Neutrophil (primary cell): ENCODE data around the gene ZNF280A.
"Not testable (repeated sequence)": the region's sequence is repeated elsewhere in the genome, so short reads cannot be mapped to it uniquely, and the experiment has no call there.

Source experiments
- H3K27ac ChIP-seq: fragments of 200-600 bp; sonication (generic); 2 replicates; pipeline ENCODE4 v1.5.1; 2016; ENCODE audit warnings: mild to moderate bottlenecking, moderate library complexity
- H3K27me3 ChIP-seq: fragments of 200-600 bp; sonication (generic); 2 replicates; pipeline ENCODE4 v1.6.0; 2016; ENCODE audit warnings: mild to moderate bottlenecking
- H3K36me3 ChIP-seq: fragments of 200-600 bp; sonication (generic); 2 replicates; pipeline ENCODE4 v1.5.1; 2017
- H3K4me1 ChIP-seq, 2 experiments: fragments of 200-600 bp in 1 of 2; sonication (generic) in 1 of 2; 1 replicate in 1 of 2; 2 replicates in 1 of 2; pipeline versions ENCODE4 v1.5.1 to v1.6.1; 2013 to 2016; ENCODE audit warnings: low read depth in 1 of 2, low read length in 1 of 2, mild to moderate bottlenecking in 1 of 2, moderate library complexity in 1 of 2; ENCODE audit not compliant: control insufficient read depth in 1 of 2, insufficient read depth in 1 of 2
- H3K4me3 ChIP-seq, 2 experiments: fragments of 200-600 bp in 1 of 2; sonication (generic) in 1 of 2; 1 replicate in 1 of 2; 2 replicates in 1 of 2; pipeline ENCODE4 v1.5.1; 2013 to 2016; ENCODE audit warnings: low read depth in 1 of 2, low read length in 1 of 2, mild to moderate bottlenecking in 1 of 2, moderate library complexity in 1 of 2
- H3K9me3 ChIP-seq: fragments of 200-600 bp; sonication (generic); 2 replicates; pipeline ENCODE4 v1.5.1; 2016
- TF ChIP-seq, protein P1 (sequence below): fragments of 200-600 bp; sonication (generic); IDR thresholded peaks from 2 replicates; pipeline ENCODE4 v1.5.1; 2016; ENCODE audit warnings: antibody characterized with exemption

ZNF280A gene

DNA sequence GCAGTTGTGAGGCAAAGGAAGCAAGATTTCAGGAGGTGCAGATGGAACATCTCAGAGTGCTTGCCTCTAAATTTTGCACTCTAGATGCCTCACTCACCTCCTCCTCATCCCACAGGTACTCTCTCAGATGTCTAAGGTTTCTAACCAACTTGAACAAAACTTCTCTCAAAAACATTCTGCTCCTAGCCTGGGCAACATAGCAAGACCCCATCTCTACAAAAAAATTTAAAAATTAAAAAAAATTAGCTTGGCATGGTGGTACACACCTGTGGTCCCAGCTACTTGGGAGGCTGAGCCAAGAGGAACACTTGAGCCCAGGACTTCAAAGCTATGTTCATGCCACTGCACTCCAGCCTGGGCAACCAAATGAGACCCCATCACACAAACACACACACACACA is 4.2 kb downstream of the ZNF280A start:
- Histone ChIP-seq H3K27ac (no peak overlapping the region), H3K36me3 (no peaks in the 10 kb centered on the region), H3K4me3 (no peak overlapping the region), H3K4me1 (no peaks in the 10 kb centered on the region), H3K27me3 (peaks cover 40% of the 10 kb centered on the region), H3K9me3 (no peaks in the 10 kb centered on the region)
- TF ChIP-seq, protein P1, sequence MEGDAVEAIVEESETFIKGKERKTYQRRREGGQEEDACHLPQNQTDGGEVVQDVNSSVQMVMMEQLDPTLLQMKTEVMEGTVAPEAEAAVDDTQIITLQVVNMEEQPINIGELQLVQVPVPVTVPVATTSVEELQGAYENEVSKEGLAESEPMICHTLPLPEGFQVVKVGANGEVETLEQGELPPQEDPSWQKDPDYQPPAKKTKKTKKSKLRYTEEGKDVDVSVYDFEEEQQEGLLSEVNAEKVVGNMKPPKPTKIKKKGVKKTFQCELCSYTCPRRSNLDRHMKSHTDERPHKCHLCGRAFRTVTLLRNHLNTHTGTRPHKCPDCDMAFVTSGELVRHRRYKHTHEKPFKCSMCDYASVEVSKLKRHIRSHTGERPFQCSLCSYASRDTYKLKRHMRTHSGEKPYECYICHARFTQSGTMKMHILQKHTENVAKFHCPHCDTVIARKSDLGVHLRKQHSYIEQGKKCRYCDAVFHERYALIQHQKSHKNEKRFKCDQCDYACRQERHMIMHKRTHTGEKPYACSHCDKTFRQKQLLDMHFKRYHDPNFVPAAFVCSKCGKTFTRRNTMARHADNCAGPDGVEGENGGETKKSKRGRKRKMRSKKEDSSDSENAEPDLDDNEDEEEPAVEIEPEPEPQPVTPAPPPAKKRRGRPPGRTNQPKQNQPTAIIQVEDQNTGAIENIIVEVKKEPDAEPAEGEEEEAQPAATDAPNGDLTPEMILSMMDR: no peak

DNA sequence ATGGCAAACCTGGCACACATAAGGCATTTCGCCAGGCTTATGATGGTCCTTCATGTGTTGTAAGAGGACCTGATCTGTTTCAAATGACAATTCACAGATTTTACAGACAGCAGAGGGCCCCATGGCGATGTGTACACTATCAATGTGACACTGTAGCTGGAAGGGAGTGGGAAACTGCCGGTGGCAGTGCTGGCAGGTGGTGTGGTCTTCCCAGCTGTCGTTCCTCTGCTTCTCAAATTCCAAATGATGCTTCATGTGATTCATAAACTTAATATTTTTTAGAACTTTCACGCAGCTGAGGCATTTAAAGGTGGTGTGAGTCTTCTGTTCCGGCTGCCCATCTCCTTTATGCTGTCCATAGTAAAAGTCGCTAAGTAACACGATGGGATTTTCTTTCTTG is 5.6 kb downstream of the ZNF280A start:
- peaks cover 46% of the 10 kb centered on the region for H3K27me3 ChIP-seq
- not testable (repeated sequence) for H3K4me1 ChIP-seq

DNA sequence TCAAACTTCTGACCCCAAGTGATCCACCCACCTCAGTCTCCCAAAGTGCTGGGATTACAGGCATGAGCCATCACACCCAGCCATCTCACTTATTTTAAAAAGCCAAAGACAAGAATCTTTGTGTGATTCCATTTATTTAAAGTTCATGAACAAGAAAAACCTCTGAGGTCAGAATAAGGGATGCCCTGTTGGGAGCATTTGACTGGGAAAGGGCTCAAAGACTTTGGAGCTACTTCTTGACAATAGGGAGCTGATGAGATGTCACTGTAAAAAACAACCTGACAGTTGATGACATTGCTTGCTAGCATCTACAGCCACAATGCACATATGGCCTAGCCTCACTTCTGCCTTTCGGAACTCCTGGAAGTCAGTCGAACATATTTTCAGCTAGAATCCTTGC is 6.5 kb downstream of the ZNF280A start:
- peaks cover 2% of the 10 kb centered on the region in 2 experiments for H3K4me1 ChIP-seq
- H3K27me3 ChIP-seq: peaks cover 54% of the 10 kb centered on the region
- no peaks in the 10 kb centered on the region for H3K36me3 ChIP-seq
- no peak overlapping the region for H3K4me3 ChIP-seq
- no peak overlapping the region for H3K27ac ChIP-seq
- peaks cover 6% of the 10 kb centered on the region for H3K9me3 ChIP-seq
- TF ChIP-seq, protein P1: no peak

More for the DNA sequence above, 5.6 kb downstream of the ZNF280A start:
- not testable (repeated sequence) for H3K36me3 ChIP-seq, H3K27ac ChIP-seq, H3K4me3 ChIP-seq, H3K9me3 ChIP-seq

DNA sequence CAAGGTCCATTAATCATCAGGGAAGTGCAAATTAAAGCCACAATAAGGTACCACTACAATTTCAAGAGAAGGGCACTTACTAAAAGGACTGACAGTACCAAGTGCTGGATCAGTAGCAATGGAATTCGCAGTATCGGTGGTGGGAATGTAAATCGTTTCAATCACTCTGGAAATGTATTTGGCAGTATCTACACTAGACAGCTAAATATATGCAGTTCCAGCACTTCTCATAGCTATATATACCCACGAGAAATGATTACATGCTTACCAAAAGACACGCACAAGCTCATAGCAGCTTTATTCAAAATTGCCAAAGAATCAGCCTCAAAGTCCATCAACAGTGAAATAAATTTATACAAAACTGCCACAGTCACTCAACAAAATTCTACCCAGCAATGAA is 7.1 kb downstream of the ZNF280A start:
- Histone ChIP-seq H3K27ac (no peak overlapping the region), H3K9me3 (peaks cover 6% of the 10 kb centered on the region), H3K36me3 (no peaks in the 10 kb centered on the region), H3K4me1 (peaks cover 8 to 9% of the 10 kb centered on the region in 2 experiments), H3K4me3 (no peak overlapping the region), H3K27me3 (peaks cover 60% of the 10 kb centered on the region)
- TF ChIP-seq, protein P1: no peak

DNA sequence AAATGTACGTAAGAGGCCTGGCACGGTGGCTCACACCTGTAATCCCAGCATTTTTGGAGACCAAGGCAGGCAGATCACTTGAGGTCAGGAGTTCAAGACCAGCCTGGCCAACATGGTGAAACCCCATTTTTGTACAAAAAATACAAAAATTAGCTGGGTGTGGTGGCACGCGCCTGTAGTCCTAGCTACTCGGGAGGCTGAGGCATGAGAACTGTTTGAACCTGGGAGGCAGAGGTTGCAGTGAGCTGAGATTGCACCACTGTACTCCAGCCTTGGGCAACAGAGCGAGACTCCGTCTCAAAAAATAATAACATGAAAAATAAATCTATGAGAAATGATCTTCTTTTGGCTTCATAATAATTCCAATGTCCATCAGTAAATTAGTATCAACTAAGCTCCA is 9.2 kb downstream of the ZNF280A start:
- not testable (repeated sequence) for H3K36me3 ChIP-seq, H3K9me3 ChIP-seq, H3K4me3 ChIP-seq, H3K27ac ChIP-seq
- peaks cover 63% of the 10 kb centered on the region for H3K27me3 ChIP-seq
- peaks cover 9 to 12% of the 10 kb centered on the region in 2 experiments for H3K4me1 ChIP-seq

DNA sequence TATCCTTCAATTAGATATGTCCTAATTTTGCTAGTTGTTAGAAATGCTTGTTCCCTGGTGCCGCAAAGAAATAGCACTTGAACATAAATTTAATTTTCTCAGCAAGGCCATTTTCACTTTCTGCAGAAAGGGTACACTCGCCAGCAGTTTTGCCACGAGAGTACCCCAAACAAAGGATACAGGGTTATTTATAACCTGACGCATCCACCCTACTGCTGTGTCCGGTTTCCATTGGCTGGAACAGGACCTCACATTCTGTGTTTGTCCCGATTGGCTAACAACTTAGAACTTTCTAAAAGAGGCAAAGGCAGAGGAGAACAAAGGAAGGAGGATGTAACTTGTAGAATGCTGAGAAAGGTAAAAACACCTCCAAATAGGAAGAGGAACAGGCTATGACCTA is 10.2 kb downstream of the ZNF280A start:
- H3K4me3 ChIP-seq: not testable (repeated sequence)

DNA sequence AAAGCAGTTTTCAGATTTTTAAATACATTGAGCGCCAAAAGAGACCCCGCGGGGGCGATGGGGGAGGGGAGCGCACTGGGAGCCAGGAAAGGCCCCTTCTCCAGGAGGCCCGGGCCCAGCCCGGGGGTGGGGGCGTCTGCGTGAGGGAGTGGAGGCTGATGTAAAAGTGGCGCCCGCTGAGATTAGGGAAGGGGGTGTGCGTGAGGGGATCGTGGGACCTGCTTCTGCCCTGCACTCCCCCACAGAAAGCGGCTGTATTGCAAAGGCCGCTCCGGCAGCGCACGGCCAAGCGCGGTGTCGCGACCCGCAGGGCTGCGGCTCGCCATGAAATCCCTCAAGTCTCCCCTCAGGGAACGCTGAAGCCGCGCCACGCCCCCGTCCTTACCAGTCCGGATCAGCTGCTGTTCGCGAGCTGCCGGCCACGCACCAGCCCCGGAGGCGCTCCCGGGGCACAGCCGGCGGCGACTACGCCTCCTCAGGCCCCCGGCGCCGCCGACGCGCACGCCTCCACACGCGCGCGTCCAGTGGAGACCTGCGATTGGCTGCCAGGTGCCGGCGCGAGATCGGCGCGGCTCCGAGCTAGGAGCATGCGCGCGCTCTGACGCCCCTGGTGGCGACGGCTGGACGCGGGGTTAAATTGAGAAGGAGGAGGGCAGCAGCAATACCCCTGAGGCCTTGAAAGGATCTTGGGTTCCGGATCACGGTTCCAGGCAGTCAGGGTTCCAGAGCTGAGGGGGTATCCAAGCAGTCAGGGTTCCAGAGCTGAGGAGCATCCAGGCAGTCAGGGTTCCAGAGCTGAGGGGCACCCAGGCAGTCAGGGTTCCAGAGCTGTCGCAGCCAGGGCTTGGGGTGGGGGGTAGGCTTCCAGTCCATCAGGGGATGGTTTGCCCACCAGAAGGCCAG is 11.5 kb downstream of the ZNF280A start, which contains the start of gene ZNF280B:
TSS of gene ZNF280B (minus strand) at position 469 of the 903 bp plus-strand sequence. CDS start 19,344 bp downstream, outside the sequence.
- Histone ChIP-seq H3K4me3 (peak within 1 kb of the TSS; percentile 38 to 39), H3K36me3 (no peaks in the 10 kb centered on the region), H3K9me3 (peaks cover 6% of the 10 kb centered on the region), H3K4me1 (peaks cover 9 to 12% of the 10 kb centered on the region in 2 experiments), H3K27me3 (peaks cover 44% of the 10 kb centered on the region), H3K27ac (no peak within 1 kb of the TSS)
- TF ChIP-seq, protein P1: no peak

More for the DNA sequence above, 10.2 kb downstream of the ZNF280A start:
- not testable (repeated sequence) for H3K36me3 ChIP-seq, H3K9me3 ChIP-seq, H3K27ac ChIP-seq
- H3K27me3 ChIP-seq: peaks cover 58% of the 10 kb centered on the region
- H3K4me1 ChIP-seq: peaks cover 9 to 12% of the 10 kb centered on the region in 2 experiments
